ENCODE results near the gene PLK5.

DNA sequence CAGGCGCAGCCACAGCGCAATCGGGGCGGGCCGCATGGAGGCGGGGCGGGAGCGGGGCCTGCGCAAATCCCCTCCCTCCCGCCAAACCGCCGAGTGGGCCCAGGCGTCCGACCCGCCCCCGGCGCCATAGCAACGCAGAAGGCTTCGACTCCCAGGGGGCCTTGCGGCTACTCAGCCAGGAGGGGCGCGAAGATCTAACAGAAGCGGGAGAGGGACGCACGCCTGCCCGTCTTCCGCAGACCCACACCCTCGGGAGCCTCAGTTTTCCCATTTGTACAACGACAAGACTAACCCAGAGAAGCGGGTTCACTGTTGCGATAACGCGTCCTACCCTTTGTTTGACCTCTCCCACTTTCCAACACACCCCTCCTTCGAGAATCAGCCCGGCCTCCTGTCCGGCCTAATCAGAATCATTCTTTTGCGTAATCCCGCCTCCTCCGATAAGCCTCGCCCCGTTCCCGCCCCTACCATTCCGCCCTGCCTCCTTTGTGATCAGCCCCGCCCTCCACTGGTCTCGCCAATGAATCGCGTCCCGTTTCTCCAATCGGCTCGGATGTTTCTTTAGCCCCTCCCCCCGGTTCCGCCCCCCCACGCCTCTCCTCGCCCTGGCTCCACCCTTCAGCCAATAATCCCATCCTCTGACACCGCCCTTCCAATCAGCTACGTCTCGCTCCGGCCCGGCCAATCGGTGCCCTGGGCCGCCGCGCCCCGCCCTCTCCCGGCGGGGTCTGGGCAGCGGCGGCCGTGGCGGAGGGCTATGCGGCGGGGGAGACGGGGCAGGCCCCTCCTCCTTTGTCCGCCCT, 33.4 kb upstream of the PLK5 start, which contains the start of gene PCSK4:
- TF ChIP-seq, protein P1, sequence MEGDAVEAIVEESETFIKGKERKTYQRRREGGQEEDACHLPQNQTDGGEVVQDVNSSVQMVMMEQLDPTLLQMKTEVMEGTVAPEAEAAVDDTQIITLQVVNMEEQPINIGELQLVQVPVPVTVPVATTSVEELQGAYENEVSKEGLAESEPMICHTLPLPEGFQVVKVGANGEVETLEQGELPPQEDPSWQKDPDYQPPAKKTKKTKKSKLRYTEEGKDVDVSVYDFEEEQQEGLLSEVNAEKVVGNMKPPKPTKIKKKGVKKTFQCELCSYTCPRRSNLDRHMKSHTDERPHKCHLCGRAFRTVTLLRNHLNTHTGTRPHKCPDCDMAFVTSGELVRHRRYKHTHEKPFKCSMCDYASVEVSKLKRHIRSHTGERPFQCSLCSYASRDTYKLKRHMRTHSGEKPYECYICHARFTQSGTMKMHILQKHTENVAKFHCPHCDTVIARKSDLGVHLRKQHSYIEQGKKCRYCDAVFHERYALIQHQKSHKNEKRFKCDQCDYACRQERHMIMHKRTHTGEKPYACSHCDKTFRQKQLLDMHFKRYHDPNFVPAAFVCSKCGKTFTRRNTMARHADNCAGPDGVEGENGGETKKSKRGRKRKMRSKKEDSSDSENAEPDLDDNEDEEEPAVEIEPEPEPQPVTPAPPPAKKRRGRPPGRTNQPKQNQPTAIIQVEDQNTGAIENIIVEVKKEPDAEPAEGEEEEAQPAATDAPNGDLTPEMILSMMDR (IDR thresholded peaks at IDR 0.05), result no peak
- TF ChIP-seq EZH2 (IDR thresholded peaks at IDR 0.05; ENCODE audit: borderline replicate concordance, insufficient read depth, low read depth, low read length, poor library complexity, severe bottlenecking), result no peak
